Type B pancreatic cell (in vitro differentiated cells): Measurements from ENCODE around the gene ARAP1. TPM values are rescaled to one million over a fixed set of nuclear protein-coding genes. Genes with fewer than 3 reads are reported as not detected.

Experiments
- DNase-seq: peaks from one replicate; pipeline ENCODE4 v3.0.0; 2021; ENCODE audit warnings: mixed read lengths; ENCODE audit not compliant: unreplicated experiment; ENCODE audit errors: extremely low spot score
- H3K27ac Mint-ChIP-seq: 2 replicates; pipeline ENCODE4 v1.8.0; 2021; ENCODE audit warnings: mild to moderate bottlenecking, mixed read lengths
- H3K27me3 Mint-ChIP-seq: 2 replicates; pipeline ENCODE4 v1.8.0; 2021; ENCODE audit warnings: mixed read lengths
- H3K36me3 Mint-ChIP-seq: 2 replicates; pipeline ENCODE4 v1.8.0; 2021; ENCODE audit warnings: mixed read lengths
- H3K4me1 Mint-ChIP-seq: one replicate; pipeline ENCODE4 v1.8.0; 2021; ENCODE audit warnings: mixed read lengths; ENCODE audit not compliant: unreplicated experiment
- H3K4me3 Mint-ChIP-seq: 2 replicates; pipeline ENCODE4 v1.8.0; 2021; ENCODE audit warnings: mild to moderate bottlenecking, mixed read lengths
- H3K9me3 Mint-ChIP-seq: 2 replicates; pipeline ENCODE4 v1.8.0; 2021; ENCODE audit warnings: mixed read lengths
- total RNA-seq: library from RNA; stranded (reverse); gene quantifications from 2 replicates; pipeline ENCODE4 v1.2.1, GENCODE V29; 2021; ENCODE audit warnings: low replicate concordance
- TF ChIP-seq, protein P1 (sequence below): fragments of 200-600 bp; sonication (generic); conservative IDR thresholded peaks from 2 replicates; pipeline ENCODE4 v1.5.0; 2021; ENCODE audit warnings: antibody characterized with exemption, mild to moderate bottlenecking

The ARAP1 gene
- total RNA-seq, 1 donor from 2014 or later = 80.5 TPM

DNA sequence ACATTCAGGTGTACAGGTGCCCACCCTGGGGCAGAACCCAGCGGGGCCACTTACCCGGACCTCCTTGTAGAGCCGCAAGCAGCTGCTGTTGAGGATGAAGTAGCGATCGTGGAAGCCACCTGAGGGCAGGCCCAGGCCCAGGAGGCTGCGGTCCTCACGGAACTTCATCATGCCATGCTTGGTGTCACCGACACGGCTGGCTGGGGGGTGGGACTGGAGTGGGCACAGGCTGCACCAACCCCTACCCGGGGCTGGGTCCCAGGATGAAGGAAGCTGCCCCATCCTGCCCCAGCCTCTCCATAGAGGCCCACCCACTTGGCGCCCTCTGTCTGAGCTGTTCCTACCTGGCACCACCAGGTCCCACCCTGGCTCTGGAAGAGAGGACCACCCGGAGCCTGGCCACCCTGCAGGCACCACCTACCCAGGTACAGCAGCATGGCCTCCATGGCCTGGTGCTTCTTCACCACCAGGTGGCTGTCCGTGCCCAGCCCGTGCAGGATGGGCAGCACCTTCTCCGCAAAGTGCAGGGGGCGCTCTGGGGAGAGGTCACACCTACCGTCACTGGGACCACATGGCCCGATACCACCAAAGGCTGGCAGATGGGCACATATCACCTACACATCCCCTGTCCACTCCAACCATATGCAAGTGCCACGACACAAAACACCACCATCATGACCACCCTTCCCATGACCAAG lies 58.8 kb downstream of the ARAP1 start:
- Mint-ChIP-seq H3K9me3 (no peaks in the 10 kb centered on the region), H3K36me3 (peaks cover 17% of the 10 kb centered on the region), H3K4me3 (no peak overlapping the region), H3K4me1 (no peaks in the 10 kb centered on the region), H3K27ac (no peak overlapping the region), H3K27me3 (no peaks in the 10 kb centered on the region)
- TF ChIP-seq, protein P1, sequence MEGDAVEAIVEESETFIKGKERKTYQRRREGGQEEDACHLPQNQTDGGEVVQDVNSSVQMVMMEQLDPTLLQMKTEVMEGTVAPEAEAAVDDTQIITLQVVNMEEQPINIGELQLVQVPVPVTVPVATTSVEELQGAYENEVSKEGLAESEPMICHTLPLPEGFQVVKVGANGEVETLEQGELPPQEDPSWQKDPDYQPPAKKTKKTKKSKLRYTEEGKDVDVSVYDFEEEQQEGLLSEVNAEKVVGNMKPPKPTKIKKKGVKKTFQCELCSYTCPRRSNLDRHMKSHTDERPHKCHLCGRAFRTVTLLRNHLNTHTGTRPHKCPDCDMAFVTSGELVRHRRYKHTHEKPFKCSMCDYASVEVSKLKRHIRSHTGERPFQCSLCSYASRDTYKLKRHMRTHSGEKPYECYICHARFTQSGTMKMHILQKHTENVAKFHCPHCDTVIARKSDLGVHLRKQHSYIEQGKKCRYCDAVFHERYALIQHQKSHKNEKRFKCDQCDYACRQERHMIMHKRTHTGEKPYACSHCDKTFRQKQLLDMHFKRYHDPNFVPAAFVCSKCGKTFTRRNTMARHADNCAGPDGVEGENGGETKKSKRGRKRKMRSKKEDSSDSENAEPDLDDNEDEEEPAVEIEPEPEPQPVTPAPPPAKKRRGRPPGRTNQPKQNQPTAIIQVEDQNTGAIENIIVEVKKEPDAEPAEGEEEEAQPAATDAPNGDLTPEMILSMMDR = no peak
- no peak for DNase-seq

DNA sequence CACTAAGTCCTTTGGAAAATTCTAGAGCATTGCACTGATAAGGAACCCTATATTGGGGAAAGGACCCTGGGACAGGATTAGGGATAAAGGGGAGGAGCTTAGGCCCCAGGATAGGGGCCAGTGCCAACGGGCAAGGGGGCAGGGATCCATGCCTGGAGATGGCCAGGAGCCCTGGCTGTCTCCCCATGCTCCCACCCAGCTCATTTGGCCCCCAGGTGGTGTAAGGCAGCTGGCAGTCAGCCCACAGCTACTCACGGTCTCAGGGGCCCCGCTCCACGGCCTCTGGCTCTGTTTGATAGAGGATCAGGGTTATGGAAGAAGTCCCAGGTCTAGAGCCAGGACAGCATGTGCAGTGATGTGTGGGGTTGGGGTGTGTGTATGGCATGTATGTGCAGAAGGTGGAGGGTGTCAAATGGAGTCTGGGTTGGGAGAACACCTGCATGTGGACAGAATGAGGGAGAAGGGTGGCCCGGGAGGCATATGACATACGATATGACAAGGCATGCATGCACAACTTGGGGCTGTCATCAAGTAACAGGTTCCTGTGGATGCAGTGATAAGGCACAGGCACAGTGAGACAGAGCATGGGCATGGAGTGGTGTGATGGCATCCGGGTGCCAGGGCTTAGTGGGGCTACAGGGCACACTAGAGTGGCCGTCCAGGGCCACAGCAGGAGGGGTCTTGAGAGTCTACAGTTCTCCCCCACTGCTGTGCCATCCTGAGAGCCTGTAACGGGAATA lies 59.5 kb downstream of the ARAP1 start:
- no peak overlapping the region for H3K4me3 Mint-ChIP-seq
- peaks cover 17% of the 10 kb centered on the region for H3K36me3 Mint-ChIP-seq
- H3K27me3 Mint-ChIP-seq = no peaks in the 10 kb centered on the region
- H3K27ac Mint-ChIP-seq = no peak overlapping the region
- DNase-seq = no peak
- TF ChIP-seq, protein P1 = no peak
- H3K4me1 Mint-ChIP-seq = no peaks in the 10 kb centered on the region
- no peaks in the 10 kb centered on the region for H3K9me3 Mint-ChIP-seq

DNA sequence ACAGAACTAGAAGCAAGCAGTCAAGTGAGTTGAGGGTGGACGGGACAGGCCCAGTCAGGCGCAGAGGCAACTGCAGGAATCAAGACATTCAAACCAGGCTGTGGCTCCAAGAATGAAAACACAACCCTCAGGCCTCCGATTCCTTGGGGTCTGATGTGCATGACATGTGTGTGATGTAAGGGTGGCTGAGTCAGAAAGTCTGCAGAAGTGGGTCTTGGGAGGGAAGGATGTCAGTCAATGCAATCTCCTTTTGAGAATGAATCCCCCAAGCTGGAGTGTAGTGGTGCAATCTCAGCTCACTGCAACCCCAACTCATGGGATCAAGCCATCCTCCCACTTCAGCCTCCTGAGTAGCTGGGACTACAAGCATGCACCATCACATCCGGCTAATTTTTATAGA lies 62.0 kb downstream of the ARAP1 start:
- H3K4me1 Mint-ChIP-seq = peaks cover 5% of the 10 kb centered on the region
- H3K27me3 Mint-ChIP-seq = no peaks in the 10 kb centered on the region
- peaks cover 14% of the 10 kb centered on the region for H3K36me3 Mint-ChIP-seq
- TF ChIP-seq, protein P1 = no peak
- no peak overlapping the region for H3K27ac Mint-ChIP-seq
- no peak overlapping the region for H3K4me3 Mint-ChIP-seq
- H3K9me3 Mint-ChIP-seq = no peaks in the 10 kb centered on the region
- no peak for DNase-seq

DNA sequence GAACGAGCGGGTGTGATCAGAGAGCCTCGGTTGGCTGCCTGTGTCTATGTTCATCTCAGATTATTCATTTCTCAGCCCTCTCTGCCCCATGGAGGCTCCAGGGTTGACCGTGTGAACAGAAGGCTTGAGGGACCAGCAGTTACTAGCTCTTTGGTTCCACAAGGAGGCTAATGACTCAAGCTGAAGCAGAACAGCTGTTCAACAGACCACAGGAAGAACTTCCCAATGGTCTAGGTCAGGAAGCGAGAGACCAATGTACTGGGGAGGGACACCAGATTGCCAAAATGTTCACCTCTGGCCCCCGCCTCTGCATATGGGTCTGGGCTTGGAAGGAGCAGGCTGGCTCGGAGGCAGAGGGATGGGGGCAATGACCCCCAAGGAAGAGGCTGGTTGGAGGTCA lies 63.3 kb downstream of the ARAP1 start:
- TF ChIP-seq, protein P1 = no peak
- Mint-ChIP-seq H3K36me3 (peaks cover 5% of the 10 kb centered on the region), H3K9me3 (no peaks in the 10 kb centered on the region), H3K27ac (no peak overlapping the region), H3K27me3 (no peaks in the 10 kb centered on the region), H3K4me1 (peaks cover 5% of the 10 kb centered on the region), H3K4me3 (no peak overlapping the region)
- DNase-seq = no peak

DNA sequence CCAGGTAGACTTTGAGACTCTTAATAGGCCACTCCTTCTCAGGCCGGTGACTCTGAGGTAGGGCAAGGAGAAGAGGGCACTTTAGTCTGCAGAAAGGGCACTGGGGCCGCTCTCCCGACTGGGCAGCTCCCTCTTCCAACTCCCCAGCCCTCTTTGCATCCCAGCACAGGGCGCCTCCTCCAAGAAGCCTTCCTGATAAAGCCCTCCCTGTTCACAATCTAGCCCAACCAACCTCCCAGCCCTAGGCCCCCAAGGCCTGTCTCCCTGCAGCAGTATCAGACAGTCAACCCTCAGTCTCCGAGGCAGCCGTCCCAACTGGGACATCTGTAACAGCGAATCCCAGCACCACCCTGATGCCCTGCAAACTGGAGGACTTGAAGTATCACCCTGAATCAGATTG lies 63.7 kb downstream of the ARAP1 start:
- Mint-ChIP-seq H3K4me3 (no peak overlapping the region), H3K36me3 (peaks cover 4% of the 10 kb centered on the region), H3K27me3 (no peaks in the 10 kb centered on the region), H3K27ac (no peak overlapping the region), H3K9me3 (no peaks in the 10 kb centered on the region), H3K4me1 (peaks cover 9% of the 10 kb centered on the region)
- no peak for DNase-seq
- TF ChIP-seq, protein P1 = no peak
